GM19025 (cell line): ENCODE results near the gene CPEB1.
"Not testable (repeated sequence)": the region's sequence is repeated elsewhere in the genome, so short reads cannot be mapped to it uniquely, and the experiment has no call there.

ENCODE experiments used
- ATAC-seq: cut with Tn5 transposase; IDR thresholded peaks from one replicate; pipeline ENCODE4 v1.9.1; 2021; ENCODE audit warnings: mild to moderate bottlenecking, low read depth, moderate library complexity; ENCODE audit not compliant: unreplicated experiment

The CPEB1 gene

GRCh38 chr15:82551646-82552247 lies 95.4 kb downstream of the CPEB1 start:
- ATAC-seq = peak; percentile 50

GRCh38 chr15:82549199-82549665 lies 97.9 kb downstream of the CPEB1 start:
- ATAC-seq = no peak

- no peak for ATAC-seq
Measured at GRCh38 chr15:82548700-82549099, 98.5 kb downstream of the CPEB1 start.

GRCh38 chr15:82545478-82545877 lies 101.7 kb downstream of the CPEB1 start:
- no peak for ATAC-seq

DNA sequence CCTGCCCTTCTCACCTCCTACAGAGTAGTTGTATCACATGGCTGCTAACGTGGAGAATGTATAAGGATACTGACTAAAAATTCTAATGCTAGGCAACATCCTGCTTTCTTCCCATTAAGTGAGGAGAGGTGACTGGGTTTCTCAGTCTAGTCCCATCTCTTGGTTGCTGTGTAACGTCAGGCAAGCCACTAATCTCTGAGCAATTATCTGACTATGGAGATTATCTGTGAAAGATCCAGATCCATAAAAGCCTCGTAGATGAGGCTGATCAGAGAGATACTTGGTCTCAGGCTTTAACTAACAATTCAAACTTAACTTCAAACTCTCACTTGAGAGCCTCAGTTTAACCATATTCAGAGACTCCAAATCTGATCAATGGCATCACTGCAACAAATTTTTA lies 102.2 kb downstream of the CPEB1 start:
- no peak for ATAC-seq

- no peak for ATAC-seq
Measured at GRCh38 chr15:82544431-82544830, 102.7 kb downstream of the CPEB1 start.

DNA sequence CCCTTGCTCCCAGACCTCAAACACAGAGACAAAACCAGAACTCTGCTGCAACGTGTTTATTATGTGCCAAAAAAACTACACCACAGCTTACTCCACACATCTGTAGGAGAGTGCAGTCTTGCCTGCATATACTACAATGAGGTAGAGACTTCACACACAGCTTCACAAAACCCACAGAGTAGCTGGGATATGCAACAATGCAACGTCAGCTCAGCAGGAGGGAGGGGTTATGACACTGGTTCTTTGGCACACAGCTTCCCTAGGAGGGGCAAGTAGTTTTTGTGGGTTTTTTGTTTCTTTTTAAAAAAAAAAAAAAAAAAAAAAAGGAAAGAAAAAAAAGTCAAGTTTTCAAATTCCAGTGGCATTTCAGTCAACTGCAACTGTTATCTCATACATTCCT lies 104.0 kb downstream of the CPEB1 start:
- no peak for ATAC-seq

DNA sequence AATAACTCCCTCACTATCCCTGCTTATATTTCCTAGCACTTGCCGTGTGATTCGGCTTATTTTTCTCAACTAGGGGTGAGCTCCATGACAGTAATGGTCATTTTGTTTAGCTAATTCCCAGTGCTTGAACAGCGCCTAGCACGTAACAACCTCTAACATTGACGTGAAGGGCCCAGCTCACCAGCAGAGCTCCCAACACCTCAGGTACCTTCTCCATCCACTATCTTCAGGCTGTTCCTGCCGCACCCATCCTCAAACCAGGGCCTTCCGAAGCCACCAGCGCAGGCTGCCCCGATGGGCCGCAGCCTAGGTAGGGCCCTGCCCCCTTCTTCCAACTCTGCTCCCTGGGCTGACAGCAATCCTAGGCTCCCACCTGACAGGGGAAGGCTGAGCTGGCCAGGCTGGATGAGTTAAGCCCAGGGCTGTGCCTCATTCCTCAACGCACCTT lies 106.2 kb downstream of the CPEB1 start:
- ATAC-seq = no peak

GRCh38 chr15:82540055-82540983 lies 106.8 kb downstream of the CPEB1 start, which contains the start of gene RPS17:
Gene RPS17 (minus strand): TSS chr15:82540457. CDS start chr15:82540428, 29 bp downstream.
- ATAC-seq = peak; percentile 96

- no peak for ATAC-seq
Measured at GRCh38 chr15:82539691-82540054, 107.5 kb downstream of the CPEB1 start.

DNA sequence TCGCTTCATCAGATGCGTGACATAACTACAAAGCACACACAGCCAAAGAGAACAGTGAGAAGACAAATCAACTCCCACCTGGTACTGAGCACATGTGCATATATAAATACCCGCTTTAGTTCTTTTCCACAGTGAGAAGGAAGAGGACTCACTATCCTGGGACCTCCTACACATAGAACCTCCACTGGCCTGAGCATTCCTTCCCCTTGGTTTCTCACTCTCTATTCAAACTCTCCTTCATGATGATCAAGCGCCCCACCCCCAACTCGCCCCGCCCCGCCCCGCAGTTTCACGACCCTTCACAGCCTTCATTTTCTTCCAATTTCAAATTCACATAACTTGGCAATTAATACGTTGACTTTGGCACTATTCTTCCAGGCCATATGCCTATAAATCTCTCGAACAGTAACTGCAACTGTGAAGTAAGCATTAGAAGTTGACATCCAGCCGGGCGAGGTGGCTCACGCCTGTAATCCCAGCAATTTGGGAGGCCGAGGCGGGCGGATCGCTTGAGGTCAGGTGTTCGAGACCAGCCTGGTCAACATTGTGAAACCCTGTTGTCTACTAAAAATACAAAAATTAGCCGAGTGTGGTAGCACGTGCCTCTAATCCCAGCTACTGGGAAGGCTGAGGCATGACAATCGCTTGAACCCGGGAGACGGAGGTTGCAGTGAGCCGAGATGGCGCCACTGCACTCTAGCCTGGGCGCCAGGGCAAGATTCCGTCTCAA lies 108.0 kb downstream of the CPEB1 start:
- no peak for ATAC-seq

DNA sequence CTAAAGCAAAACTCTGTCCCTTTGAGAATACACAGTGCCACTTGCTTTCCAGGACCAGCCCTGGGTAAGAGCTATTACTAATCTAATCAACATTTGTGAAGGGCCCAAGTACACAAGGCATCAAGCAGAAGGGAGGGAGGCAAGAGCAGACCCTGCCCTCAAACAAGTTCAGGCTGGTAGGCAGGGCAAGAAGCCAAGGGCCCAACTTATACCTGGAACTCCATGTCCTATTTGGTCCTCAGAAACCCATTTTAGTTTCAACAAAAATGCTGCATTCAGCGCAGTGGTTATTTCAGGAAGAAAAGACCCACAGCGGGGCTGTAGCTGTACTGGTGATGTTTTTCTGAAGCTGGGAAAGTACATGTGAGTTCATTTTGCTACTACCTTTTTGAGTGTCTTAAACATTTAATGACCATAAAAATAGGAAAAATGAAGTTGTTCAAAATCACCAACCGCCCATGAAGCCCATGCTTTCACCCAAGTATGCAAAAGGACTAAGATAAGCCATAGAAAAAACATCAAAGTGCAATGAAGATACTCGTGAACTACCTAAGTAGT lies 109.7 kb downstream of the CPEB1 start:
- no peak for ATAC-seq

GRCh38 chr15:82536409-82537350 lies 110.5 kb downstream of the CPEB1 start:
- ATAC-seq = no peak

DNA sequence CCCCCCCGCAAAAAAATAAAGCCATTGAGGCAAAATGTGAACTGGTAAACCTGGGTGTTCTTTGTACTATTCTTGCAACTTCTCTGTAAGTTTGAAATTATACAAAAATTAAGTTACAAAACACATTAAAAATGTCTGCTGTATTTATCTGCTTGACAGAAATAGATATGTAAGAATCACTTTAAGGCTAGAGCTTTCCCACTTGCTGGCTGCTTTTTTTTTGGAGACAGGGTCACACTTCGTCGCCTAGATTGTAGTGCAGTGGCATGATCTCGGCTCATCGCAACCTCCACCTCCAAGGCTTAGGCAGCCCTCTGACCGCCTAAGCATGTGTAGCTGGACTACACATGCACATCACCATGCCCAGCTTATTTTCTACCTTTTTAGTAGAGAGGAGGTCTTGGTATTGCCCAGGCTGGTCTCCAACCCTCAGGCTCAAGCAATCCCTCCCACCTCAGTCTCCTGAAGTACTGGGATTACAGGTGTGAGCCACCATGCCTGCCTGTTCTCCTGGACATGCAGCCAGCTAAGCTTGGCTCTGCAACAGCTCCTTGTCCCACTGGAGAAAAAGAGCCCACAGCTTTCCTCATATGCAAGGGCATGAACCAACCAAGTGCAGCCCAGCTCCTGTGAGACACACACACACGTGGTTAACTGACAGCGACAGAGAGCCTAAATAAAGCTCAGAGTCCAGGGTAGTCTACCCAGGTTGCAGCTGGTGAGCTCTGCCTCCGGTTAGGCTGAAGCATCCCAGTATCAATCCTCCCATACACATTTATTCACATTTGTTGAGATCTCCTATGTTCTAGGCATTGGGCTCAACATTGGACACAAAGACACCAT lies 111.4 kb downstream of the CPEB1 start:
- ATAC-seq = no peak

DNA sequence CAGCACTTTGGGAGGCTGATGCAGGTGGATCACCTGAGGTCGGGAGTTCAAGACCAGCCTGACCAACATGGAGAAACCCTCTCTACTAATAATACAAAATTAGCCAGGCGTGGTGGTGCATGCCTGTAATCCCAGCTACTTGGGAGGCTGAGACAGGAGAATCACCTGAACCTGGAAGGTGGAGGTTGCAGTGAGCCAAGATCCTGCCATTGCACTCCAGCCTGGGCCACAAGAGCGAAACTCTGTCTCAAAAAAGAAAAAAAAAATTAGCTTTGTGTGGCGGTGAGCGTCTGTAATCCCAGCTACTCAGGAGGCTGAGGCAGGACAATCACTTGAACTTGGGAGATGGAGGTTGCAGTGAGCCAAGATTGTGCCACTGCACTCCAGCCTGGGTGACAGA lies 112.0 kb downstream of the CPEB1 start:
- not testable (repeated sequence) for ATAC-seq

- not testable (repeated sequence) for ATAC-seq
Measured at GRCh38 chr15:82534457-82534861, 112.7 kb downstream of the CPEB1 start.

DNA sequence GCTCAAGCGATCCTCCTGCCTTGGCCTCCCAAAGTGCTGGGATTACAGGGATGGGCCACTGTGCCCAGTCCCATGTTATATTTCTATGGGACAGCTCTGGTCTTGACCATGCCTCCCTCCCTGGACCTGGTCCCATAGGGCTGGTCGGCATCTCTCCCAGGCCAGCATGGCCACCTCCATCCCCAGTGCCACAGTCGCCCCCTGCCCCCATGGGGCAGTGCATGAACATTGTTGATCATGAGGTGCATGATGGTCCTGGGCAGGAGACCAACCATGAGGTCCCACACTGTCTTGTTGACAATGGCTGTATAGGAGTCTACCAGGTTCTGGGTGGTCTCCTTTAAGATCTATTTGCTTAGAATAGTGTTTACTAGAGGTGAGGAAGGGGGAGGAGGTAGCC lies 113.4 kb downstream of the CPEB1 start:
- no peak for ATAC-seq

DNA sequence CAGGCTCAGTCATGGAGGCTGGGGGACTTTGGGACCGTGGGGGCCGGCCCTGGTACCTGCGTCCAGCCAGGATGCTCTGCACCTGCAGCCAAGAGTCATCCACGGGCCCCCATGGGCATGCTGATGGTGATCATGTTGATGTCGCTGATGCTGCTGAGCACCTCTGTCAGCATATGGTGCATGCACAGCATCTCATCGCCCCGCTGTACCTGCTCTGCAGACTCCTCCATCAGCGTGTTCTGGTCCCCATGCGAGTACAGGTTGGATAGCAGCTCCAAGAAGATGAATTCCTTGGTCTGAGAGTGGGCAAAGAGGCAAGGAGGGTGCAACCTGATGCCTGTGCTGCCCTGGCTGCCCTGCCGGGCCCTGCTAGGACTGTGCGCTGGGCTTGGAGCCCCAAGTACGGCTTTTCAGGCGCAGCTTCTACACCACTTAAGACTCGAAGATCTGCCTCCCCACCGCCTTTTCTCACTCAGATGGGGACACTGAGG lies 114.1 kb downstream of the CPEB1 start:
- ATAC-seq = no peak
